ENCODE measurements around the gene ATF6.
"Not testable (repeated sequence)": the region's sequence is repeated elsewhere in the genome, so short reads cannot be mapped to it uniquely, and the experiment has no call there.

The ATF6 gene, protein sequence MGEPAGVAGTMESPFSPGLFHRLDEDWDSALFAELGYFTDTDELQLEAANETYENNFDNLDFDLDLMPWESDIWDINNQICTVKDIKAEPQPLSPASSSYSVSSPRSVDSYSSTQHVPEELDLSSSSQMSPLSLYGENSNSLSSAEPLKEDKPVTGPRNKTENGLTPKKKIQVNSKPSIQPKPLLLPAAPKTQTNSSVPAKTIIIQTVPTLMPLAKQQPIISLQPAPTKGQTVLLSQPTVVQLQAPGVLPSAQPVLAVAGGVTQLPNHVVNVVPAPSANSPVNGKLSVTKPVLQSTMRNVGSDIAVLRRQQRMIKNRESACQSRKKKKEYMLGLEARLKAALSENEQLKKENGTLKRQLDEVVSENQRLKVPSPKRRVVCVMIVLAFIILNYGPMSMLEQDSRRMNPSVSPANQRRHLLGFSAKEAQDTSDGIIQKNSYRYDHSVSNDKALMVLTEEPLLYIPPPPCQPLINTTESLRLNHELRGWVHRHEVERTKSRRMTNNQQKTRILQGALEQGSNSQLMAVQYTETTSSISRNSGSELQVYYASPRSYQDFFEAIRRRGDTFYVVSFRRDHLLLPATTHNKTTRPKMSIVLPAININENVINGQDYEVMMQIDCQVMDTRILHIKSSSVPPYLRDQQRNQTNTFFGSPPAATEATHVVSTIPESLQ

DNA sequence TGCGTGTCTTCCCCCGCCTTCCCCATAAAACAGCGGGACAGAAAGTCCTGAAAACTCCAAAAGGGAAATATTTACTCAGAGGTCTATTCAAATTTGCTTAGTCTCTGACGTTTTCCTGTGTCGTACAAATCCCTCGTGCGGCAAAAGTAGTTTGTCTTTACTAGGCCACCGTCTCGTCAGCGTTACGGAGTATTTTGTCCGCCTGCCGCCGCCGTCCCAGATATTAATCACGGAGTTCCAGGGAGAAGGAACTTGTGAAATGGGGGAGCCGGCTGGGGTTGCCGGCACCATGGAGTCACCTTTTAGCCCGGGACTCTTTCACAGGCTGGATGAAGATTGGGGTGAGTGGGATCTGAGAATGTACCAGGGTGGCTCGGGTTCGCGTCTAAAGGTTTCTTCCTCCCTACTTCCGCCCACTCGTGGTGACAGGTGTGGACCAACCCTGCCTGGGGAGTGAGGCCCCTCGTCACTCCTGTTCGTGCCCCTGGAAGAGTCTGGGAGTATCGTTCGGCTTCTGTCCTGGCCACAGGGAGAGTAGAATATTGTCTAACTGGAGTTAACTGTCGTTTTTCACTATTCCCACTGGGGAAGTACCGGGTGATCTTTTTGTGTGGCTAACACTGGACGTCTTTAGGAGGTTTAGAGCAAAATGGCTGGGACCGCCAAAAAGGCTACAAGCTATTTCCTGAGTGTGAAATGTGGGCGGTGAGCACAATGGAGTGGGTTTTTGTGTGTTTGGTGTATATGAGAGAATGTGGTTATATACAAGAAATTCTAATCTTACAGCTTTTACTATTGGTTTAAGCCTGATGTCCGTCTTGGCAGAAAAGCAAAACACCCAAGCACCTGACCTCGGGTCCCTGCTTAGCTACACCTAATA, at the start of gene ATF6:
ATF6 (plus strand) TSS at position 219 of the 880 bp plus-strand sequence; CDS start at position 260, 41 bp downstream.
- DNase-seq = peak; percentile 75

DNA sequence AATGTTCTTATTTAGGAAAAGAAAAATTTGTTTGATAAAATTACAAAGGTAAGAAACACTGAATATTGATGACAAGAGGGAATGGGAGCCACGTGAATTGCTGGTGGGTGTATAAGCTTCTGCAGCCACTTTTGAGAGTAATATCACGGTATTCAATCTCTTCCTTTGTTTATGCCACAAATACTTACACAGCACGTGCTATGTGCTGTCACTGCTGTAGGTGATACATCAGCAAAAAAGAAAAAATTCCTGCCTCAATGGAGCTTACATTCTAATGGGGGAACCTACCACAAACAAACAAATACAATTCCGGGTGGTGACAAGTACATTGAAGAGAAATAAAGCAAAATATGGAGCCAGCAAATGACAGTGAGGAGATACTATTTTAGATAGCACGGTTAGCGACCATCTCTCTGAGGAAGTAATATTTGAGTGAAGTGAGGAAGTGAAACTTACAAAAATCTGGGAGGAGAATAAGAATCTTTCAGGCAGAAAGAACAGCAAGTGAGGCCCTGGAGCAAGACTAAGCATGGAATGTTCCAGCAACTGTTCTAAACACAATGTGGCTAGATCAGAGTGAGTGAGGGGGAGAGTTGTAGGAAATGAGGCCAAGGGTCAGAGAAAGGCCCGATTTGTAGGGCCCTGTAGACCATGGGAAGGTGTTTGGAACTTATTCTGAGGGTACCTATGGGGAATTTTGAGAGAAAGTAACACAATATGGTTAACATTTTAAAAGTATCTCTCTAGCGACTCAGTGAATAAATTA, 47.4 kb upstream of the ATF6 start:
- DNase-seq = no peak

DNA sequence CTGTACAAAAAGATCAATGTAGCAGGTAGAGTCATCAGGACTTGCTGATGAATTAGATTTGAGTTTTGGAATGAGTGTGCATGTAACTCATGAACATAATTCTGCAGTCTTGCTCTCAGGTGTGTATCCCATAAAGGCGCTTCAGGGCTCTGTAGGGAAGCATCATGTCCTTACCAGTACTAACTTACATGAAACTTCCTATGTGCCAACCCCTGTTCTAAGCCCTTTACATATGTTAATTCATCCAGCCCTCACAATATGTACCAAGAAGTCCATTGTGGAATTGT, 46.9 kb upstream of the ATF6 start:
- DNase-seq = no peak

DNA sequence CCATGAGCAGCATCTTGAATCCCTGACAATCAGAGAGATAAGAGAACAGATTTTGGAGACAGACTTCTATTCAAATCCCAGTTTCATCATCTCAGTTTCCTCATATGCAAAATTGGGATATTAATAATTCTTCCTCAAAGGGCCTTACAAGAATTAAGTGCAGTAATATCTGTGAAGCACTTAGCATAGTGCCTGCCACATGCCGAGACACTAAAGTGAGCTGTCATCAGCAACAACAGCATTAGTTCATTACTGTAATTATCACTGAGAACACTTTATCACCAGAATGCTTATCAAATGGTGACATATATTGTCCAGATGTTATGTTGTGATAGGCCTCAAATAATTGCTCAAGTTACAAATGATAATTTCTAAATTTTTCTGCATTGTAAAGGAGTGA, 45.7 kb upstream of the ATF6 start:
- no peak for DNase-seq

DNA sequence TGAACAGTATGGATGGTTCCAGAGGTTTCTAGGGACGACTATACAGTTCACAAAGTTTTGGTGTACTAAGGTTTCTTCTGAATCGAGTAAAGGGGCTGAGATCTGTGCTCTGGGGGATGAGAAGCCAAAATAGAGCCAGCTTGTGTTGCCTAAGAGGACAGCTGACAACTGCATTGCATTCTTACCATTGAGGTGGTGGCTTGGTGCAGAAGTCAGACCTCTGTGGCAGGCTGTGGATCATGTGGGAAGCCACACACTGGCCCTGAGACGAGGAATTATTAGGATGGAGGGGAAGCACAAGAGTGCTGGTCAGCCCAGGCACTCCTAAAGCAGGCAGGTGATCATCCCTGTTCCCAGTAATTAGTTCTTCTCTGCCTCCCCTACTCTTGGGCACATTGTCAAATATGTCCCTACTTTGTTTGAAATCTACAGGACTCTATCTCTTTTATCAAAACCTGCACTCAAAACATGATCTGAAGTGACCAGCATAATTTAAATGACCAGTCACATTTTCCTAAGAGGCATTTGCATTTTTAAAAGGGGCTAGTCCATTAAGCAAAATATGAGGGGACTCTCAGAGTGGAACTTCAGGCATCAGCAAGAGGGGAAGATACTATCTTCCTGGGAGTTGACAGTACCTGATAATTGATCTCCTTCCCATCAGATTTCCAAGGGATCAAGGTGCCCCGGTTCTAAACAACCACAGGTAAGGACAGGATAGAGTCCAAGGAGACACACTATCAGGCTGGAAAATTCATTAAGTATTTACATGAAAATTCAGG, 45.0 kb upstream of the ATF6 start, which contains the start of gene FCRLB:
FCRLB (plus strand) TSS at position 589 of the 782 bp plus-strand sequence. CDS start 1,129 bp downstream, outside the sequence.
- DNase-seq = no peak

DNA sequence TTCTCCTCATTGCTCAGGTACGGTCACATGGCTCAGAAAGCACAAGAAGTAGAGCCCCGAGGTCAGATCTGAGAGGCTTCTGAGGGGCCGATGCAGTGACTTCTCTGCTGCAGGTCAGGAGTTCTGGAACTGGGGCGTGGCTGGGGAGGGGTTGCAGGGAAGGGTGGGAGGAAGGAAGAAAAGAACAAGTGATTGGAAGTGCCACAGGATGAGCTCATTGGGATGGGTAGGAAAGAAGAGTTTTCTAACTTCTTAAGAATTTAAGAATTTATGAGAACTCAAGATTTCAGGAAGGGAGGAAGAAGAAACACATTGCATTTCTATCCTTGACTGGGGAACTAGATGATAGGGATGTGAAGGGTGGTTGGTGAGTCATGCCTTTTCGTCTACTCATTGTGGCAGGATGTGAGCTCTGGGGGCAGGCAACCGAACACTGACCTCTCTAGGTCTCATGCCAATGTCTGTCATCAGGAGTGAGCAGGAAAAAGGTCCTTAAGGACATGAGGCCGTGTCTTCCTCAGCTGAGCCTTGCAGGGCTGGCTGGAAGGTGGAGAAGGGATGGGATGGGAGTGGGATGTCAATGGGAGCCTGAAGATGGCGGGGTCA, 44.3 kb upstream of the ATF6 start:
- DNase-seq = no peak

DNA sequence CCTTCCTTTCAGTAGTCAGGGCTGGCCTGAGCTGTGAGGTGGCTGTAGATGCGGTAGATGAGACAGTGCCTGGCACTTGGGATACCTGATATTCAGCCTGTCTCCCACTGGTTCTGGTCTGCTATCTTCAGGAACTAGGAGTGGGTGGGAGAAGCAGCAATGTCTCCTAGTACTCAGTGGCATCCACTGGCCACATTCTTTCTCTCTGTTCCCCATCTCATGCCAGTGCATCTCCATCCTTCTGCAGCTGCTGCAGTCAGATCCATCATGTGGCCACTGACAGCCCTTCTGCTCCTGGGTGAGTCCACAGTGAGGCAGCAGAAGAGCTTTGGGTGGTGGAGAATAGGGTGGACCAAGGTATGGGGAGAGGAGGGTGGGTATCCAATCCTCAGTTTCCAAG, 43.7 kb upstream of the ATF6 start:
- DNase-seq = no peak

DNA sequence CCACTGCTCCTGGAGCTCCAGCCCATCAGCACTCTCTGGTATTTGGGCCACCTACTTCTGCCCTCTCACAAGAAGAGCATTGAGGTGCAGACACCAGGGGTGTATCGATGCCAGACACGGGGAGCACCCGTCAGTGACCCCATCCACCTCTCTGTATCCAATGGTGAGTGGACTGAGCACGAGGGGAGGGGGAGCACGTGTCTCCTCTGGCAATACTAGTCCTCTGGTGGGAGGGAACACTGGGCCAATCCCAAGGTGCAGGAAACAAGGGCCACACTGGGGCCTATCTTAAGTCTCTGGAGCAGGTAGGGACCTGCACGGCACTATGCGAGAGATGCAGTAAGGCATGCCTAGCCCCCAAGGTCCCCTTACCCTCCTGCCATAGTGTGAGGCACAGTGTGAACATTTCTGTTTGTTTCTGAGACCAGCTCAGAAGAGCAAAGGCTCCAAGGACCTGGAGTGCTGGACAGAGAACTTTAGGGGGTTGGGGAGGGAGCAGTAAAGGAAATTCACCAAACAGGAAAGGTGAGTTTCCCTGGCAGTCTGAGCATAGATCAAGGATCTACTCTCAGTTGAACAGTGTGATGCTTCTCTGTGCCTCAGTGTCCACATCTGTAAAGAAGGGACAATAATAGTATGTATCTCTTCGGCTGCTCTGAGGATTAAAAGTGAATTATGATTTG, 42.5 kb upstream of the ATF6 start:
- DNase-seq = no peak

DNA sequence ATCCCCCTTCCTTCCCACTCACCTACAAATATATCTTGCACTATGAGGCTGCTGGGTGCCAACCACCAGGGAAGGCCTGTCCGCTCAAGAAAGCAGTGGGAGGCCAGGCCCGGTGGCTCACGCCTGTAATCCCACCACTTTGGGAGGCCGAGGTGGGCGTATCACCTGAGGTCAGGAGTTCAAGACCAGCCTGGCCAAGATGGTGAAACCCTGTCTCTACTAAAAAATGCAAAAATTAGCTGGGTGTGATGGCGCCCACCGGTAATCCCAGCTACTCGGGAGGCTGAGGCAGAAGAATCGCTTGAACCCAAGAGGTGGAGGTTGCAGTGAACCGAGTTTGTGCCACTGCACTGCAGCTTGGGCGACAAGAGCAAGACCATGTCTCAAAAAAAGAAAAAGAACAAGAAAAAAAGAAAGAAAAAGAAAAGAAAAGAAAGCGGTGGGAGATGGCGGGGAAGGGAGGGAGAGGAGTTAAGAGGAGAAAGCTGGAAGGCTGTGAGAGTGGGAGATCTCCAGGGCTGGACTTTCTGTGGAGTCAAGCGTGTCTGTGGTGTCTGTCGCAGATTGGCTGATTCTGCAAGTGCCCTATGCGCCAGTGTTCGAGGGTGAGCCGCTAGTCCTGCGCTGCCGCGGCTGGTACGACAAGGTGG, 40.7 kb upstream of the ATF6 start:
- DNase-seq = not testable (repeated sequence)

DNA sequence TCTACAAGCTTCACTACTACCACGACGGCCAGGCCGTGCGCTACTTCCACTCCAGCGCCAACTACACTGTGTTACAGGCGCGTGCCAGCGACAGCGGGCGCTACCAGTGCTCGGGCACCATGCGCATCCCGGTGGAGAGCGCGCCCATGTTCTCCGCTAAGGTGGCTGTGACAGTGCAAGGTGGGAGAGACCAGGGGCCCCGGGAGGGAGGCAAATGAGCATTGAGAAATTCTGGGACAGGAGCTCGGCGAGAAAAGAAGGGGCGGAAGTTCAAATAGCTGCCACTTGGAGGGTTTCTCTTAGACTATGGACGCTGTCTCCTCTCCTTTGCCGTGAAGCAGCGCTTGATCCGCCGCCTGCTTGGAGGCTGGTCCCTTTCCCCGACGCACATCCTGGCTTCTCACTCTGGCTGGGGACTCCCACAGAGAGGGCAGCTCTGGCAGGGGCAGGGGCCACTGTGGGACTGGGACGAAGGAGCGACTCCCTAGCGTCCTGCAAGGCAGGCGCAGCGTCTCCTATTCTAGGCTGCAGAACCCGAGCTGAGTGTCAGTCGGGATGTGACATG, 40.1 kb upstream of the ATF6 start:
- peak; percentile 18 for DNase-seq

DNA sequence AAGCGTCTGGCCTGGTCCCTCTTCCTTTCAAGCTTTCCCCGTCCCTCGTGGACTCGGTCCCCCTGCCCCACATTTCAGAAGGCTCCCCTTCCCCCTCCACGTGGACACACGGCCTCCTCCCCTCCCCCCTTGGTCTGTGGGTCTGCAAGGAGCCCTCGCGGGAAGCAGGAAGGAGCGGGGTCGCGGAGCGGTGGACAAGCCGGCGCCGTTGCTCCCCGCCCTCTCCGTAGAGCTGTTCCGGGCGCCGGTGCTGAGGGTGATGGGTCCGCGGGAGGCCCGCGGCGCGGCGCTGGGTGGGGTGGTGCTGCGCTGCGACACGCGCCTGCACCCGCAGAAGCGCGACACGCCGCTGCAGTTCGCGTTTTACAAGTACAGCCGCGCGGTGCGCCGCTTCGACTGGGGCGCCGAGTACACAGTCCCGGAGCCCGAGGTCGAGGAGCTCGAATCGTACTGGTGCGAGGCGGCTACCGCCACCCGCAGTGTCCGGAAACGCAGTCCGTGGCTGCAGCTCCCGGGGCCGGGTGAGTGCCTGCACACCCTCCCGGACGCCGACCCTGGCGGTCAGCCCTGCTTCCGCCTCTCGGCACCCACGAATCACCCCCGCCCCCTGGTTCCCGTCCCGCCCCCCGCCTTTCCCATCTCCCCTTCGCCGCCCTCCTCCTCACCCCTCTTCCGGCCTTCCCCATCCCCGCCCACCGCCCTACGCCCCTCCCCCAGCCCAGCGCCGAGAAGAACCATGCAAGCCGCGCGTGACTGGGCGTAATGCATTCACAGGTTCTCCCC, 39.5 kb upstream of the ATF6 start:
- DNase-seq = peak; percentile 73

DNA sequence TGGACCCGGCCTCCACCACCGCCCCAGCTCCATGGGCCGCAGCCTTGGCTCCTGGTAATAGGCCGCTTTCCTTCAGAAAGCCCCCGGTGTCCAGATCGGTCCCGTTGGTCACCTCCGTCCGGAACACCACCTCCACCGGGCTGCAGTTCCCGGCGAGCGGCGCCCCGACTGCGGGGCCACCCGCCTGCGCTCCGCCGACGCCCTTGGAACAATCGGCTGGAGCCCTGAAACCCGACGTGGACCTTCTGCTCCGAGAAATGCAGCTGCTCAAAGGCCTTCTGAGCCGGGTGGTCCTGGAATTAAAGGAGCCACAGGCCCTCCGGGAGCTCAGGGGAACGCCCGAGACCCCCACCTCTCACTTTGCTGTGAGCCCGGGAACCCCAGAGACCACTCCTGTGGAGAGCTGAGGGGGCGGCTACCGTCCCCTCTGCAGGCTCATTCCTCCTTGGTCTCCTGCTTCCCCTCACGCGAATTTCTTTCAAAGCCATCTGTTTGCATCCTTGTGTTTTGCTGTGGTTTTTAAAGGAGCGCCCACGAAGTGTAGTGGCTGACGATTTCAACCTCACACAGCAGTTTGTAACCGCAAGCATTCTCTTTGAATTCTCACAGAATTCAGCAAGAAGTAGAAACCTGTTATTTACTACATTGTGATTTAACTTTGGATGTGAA, 38.7 kb upstream of the ATF6 start:
- DNase-seq = peak; percentile 19

DNA sequence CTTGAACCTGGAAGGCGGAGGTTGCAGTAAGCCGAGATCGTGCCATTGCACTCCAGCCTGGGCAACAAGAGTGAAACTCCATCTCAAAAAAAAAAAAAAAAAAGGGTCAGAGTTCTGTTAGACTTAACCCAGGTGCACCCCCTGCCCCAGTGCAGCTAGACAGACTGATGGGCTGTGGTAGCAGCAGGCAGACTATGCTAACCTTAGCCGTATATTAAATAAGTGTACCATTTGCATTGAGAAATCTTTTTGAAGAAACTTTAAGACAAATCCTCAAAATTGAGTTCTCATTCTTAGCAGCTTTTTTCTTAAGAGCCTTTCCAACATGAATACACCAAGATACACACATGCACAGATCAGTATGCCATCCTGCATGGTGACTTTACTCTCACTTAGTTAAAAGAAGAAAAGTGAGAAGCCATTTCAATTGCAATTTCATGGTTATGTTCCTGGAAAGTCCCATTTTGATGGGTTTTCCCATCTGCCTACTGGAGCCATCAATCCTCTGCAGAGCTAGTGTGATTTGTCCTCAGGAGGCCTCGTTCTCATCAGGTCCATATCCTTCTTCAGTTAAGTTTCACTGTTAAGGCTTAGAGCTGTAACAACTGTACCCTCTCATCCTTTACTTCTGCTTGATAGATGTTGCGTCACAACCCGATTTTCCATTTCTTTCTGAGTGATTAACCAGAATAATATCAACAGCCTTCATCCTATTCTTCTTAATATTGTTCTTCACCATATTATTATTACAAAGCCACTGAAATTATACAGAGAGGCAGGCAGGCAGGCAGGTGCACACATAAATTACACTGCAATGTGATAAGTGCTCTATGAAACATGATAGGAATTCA, 37.5 kb upstream of the ATF6 start:
- DNase-seq = no peak

DNA sequence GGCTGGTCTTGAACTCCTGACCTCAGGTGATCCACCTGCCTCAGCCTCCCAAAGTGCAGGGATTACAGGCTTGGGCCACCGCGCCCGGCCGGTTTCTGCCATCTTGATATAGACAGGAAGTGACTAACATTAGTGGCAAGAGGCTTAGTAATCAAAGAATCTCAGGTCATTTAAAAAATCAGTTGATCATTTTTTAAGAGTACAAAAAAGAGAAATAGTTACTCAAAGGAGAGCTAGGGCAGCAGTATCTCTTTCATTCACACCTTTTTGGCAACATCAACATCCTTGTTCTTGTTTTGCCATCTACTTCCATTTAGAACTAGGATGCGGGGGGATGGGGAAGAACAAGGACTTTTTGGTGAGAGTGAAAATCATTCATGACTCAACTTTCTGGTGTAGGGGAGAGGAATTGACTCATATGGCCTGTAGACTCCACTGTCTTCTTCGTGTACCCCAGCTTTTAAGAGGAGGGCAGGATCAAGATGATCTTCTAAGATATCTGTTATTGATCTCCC, 36.0 kb upstream of the ATF6 start:
- DNase-seq = peak; percentile 7

DNA sequence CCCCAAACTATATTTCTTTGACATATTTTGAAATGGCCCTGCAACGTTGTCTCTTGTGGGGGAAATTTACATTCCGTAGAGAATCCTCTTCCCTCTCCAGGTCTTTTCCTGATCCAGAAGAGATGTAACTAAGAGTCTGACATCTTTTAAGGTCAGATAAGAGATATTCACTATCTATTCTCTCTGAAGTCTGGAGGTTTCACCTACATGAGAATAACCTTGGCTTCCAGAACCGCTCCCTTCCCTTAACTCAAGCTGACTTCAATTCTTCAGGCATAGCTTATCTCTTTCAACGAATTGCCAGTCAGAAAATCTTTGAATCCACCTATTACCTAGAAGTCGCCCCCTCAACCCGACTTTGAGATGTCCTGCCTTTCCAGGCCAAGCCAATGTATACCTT, 34.9 kb upstream of the ATF6 start:
- DNase-seq = no peak

DNA sequence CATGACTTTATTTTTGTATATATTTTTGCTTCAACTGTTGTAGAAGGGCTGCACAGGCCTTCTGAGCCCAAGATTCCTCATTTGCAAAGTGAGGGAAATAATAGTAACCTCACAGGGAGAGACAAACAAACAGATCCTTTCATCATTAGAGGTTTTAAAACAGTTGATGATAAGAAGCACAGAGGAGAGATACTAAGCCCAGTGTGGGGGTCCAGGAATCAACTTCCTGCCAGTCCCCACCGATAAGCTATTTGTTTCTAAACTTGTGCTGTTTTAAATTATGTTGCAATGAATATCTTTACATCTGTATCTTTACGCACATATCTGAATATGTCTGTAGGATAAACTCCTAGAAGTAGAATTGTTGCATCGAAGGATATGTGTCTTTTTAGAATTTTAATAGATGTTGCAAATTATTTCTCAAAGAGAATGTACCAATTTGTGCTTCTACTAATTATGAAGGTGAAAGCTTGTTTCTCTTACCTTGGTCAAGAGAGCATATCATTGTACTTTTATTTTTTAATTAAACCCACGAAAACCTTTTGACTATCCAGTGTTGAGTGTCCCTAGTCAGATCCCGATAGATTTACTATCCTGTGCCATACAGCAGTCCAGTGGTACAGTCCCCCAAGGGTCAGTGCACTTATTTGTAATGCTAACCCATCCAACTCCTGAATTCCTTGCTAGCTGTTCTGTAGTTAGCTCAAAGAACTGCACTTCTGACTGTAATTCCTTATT, 34.0 kb upstream of the ATF6 start:
- DNase-seq = no peak

DNA sequence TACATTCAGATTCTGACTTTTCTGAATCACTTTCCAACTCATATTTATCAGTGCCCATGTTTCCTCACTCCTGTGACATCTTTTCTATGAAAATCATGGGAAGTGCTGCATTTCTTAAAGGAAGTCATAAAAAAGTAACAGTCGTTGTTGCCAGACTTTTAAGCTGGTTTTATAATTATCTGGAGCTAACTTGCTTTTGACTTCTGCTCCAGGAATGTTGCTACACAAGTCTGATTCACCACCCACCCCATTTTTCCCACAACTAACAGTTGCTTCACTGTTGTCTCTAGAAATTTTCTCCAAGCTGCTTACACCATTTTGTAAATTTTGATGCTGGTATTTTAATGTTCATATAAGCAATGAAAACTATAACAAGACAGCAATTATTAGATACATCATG, 32.6 kb upstream of the ATF6 start:
- DNase-seq = no peak

Data from activated gamma-delta T cell treated with Interleukin-2 at 50 U/mL for 16 hours (primary cell).